ENCODE measurements around the gene TDRD6. TPM values are rescaled to one million over a fixed set of nuclear protein-coding genes. Genes with fewer than 3 reads are reported as not detected.

Gene TDRD6
- total RNA-seq, 1 experiment from 2014 or later = 0.02 TPM

GRCh38 chr6:46704562-46704961 is 16.9 kb downstream of the TDRD6 start:
- Histone ChIP-seq H2AFZ (ENCODE audit: low read length) (no peak overlapping the region), H4K91ac (ENCODE audit: insufficient read length, low read depth, low read length) (no peak overlapping the region), H4K20me1 (ENCODE audit: control insufficient read depth, insufficient read depth, insufficient read length) (no peaks in the 10 kb centered on the region), H3K9me3 (ENCODE audit: control insufficient read depth, low read depth, low read length) (no peaks in the 10 kb centered on the region), H3K27ac (ENCODE audit: insufficient read length, low read depth, low read length) (no peak overlapping the region), H2BK5ac (ENCODE audit: insufficient read length, low read length) (no peak overlapping the region), H3K4me1 (ENCODE audit: insufficient read depth, low read length) (no peaks in the 10 kb centered on the region), H4K8ac (replicated peaks; ENCODE audit: insufficient read length, low read depth, low read length) (no peak overlapping the region), H3K27me3 (ENCODE audit: insufficient read depth, low read length) (no peaks in the 10 kb centered on the region), H4K5ac (ENCODE audit: insufficient read length, low read depth, low read length) (no peak overlapping the region), H3T11ph (ENCODE audit: low read length) (no peak overlapping the region), H2AK5ac (ENCODE audit: insufficient read length, low read length) (no peak overlapping the region), H3K9ac (ENCODE audit: extremely low read depth, insufficient read length, low read length) (no peak overlapping the region), H3K56ac (ENCODE audit: insufficient read length, low read depth, low read length) (no peak overlapping the region), H3K14ac (ENCODE audit: insufficient read depth, low read length) (no peak overlapping the region), H3K23me2 (ENCODE audit: insufficient read length, low read depth, low read length, poor library complexity, severe bottlenecking) (no peaks in the 10 kb centered on the region), H2BK12ac (ENCODE audit: insufficient read length, low read depth, low read length) (no peak overlapping the region), H3K79me1 (ENCODE audit: insufficient read depth, low read depth, low read length, poor library complexity, severe bottlenecking) (no peaks in the 10 kb centered on the region), H3K18ac (ENCODE audit: insufficient read length, low read depth, low read length) (no peak overlapping the region), H3K4ac (ENCODE audit: low read depth, low read length) (no peak overlapping the region), H2BK120ac (ENCODE audit: low read depth, low read length, poor library complexity, severe bottlenecking) (no peak overlapping the region), H2BK20ac (ENCODE audit: low read depth, low read length, poor library complexity, severe bottlenecking) (no peak overlapping the region), H3K79me2 (ENCODE audit: insufficient read depth, low read length) (no peaks in the 10 kb centered on the region), H2BK15ac (ENCODE audit: low read depth, low read length) (no peak overlapping the region), H3K4me2 (ENCODE audit: insufficient read depth, insufficient read length, low read length) (no peak overlapping the region), H3K23ac (ENCODE audit: insufficient read length, low read depth, low read length) (no peak overlapping the region)
- no peaks in the 10 kb centered on the region; the same call in 1 of the 2 replicates for H3K27me3 Mint-ChIP-seq (ENCODE audit: low read depth)
- peaks cover 0 to 4% of the 10 kb centered on the region in 2 experiments; a peak in 1 of 4 replicates for H3K4me1 Mint-ChIP-seq
- peak; percentile 36; the same call in 2 of the 3 replicates for TF ChIP-seq CTCF (conservative IDR thresholded peaks at IDR 0.05)
- no peak overlapping the region for H3K4me3 Mint-ChIP-seq
- H3K27ac Mint-ChIP-seq = no peak overlapping the region
- no peak for DNase-seq
- no CpG with 5 or more reads among the region's 3 CpGs for WGBS (ENCODE audit: extremely low coverage, insufficient read length, low lambda C conversion rate)
- H3K36me3 Mint-ChIP-seq (ENCODE audit: insufficient read depth in 1 of 3, low read depth in 3 of 3) = no peaks in the 10 kb centered on the region
- H3K9me3 Mint-ChIP-seq = no peaks in the 10 kb centered on the region
